Endothelial cell (in vitro differentiated cells): ENCODE results near the gene OR10J1. TPM values are rescaled to one million over a fixed set of nuclear protein-coding genes. Genes with fewer than 3 reads are reported as not detected.
"Not testable (repeated sequence)": the region's sequence is repeated elsewhere in the genome, so short reads cannot be mapped to it uniquely, and the experiment has no call there.

Source experiments
- DNase-seq: peaks from one replicate; pipeline ENCODE4 v3.0.0; 2021; ENCODE audit warnings: low spot score
- H3K27ac Mint-ChIP-seq: one replicate; pipeline ENCODE4 v1.8.0; 2021; ENCODE audit warnings: mixed read lengths, inconsistent platforms; ENCODE audit not compliant: unreplicated experiment
- H3K27me3 Mint-ChIP-seq: one replicate; pipeline ENCODE4 v1.8.0; 2021; ENCODE audit warnings: mild to moderate bottlenecking, moderate library complexity, mixed read lengths, inconsistent platforms; ENCODE audit not compliant: unreplicated experiment
- H3K36me3 Mint-ChIP-seq: one replicate; pipeline ENCODE4 v1.8.0; 2021; ENCODE audit warnings: mild to moderate bottlenecking, low read depth, mixed read lengths, inconsistent platforms; ENCODE audit not compliant: unreplicated experiment
- H3K4me1 Mint-ChIP-seq: one replicate; pipeline ENCODE4 v1.8.0; 2021; ENCODE audit warnings: mild to moderate bottlenecking, mixed read lengths, inconsistent platforms; ENCODE audit not compliant: unreplicated experiment
- H3K4me3 Mint-ChIP-seq: one replicate; pipeline ENCODE4 v1.8.0; 2021; ENCODE audit warnings: mild to moderate bottlenecking, mixed read lengths, inconsistent platforms; ENCODE audit not compliant: unreplicated experiment
- H3K9me3 Mint-ChIP-seq: one replicate; pipeline ENCODE4 v1.8.0; 2021; ENCODE audit warnings: mixed read lengths, inconsistent platforms; ENCODE audit not compliant: unreplicated experiment
- CTCF ChIP-seq: fragments of 200-600 bp; sonication (generic); IDR thresholded peaks from one replicate; pipeline ENCODE4 v1.5.0; 2021; ENCODE audit warnings: antibody characterized with exemption; ENCODE audit not compliant: unreplicated experiment
- total RNA-seq: library from RNA; stranded (reverse); fragmentation: NEBNext Ultra II Directional; extraction: Animal tissue kit (Norgen Biotek cat#: 25700); gene quantifications from one replicate; pipeline ENCODE4 v1.2.1, GENCODE V29; 2021; ENCODE audit not compliant: unreplicated experiment

Gene OR10J1
- total RNA-seq, 1 donor from 2014 or later: not detected

- Mint-ChIP-seq H3K27me3 (no peaks in the 10 kb centered on the region), H3K9me3 (no peaks in the 10 kb centered on the region), H3K27ac (no peak overlapping the region), H3K4me1 (no peaks in the 10 kb centered on the region), H3K4me3 (no peak overlapping the region), H3K36me3 (no peaks in the 10 kb centered on the region)
- TF ChIP-seq CTCF: no peak
- no peak for DNase-seq
Measured at GRCh38 chr1:159442428-159442827, 2.9 kb downstream of the OR10J1 start.

GRCh38 chr1:159443066-159443750 lies 3.7 kb downstream of the OR10J1 start:
- Mint-ChIP-seq H3K27me3 (no peaks in the 10 kb centered on the region), H3K9me3 (no peaks in the 10 kb centered on the region), H3K4me3 (no peak overlapping the region), H3K36me3 (no peaks in the 10 kb centered on the region), H3K4me1 (no peaks in the 10 kb centered on the region), H3K27ac (no peak overlapping the region)
- TF ChIP-seq CTCF: no peak
- DNase-seq: no peak

- Mint-ChIP-seq H3K27me3 (no peaks in the 10 kb centered on the region), H3K36me3 (no peaks in the 10 kb centered on the region), H3K4me1 (no peaks in the 10 kb centered on the region), H3K27ac (no peak overlapping the region), H3K4me3 (no peak overlapping the region), H3K9me3 (no peaks in the 10 kb centered on the region)
- no peak for DNase-seq
- no peak for TF ChIP-seq CTCF
Measured at GRCh38 chr1:159444511-159444910, 5.0 kb downstream of the OR10J1 start.

GRCh38 chr1:159448181-159448580 lies 8.7 kb downstream of the OR10J1 start:
- Mint-ChIP-seq H3K36me3 (no peaks in the 10 kb centered on the region), H3K27me3 (no peaks in the 10 kb centered on the region), H3K4me1 (no peaks in the 10 kb centered on the region), H3K9me3 (no peaks in the 10 kb centered on the region), H3K27ac (no peak overlapping the region), H3K4me3 (no peak overlapping the region)
- TF ChIP-seq CTCF: no peak
- no peak for DNase-seq

DNA sequence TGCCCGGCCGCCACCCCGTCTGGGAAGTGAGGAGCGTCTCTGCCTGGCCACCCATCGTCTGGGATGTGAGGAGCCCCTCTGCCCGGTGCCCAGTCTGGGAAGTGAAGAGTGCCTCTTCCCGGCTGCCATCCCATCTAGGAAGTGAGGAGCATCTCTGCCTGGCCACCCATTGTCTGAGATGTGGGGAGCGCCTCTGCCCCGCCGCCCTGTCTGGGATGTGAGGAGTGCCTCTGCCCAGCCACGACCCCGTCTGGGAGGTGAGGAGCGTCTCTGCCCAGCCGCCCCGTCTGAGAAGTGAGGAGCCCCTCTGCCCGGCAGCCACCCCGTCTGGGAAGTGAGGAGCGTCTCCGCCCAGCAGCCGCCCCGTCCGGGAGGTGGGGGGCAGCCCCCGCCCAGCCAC lies 10.1 kb downstream of the OR10J1 start:
- H3K4me3 Mint-ChIP-seq, DNase-seq, H3K9me3 Mint-ChIP-seq, H3K36me3 Mint-ChIP-seq, H3K27ac Mint-ChIP-seq, H3K4me1 Mint-ChIP-seq, H3K27me3 Mint-ChIP-seq: not testable (repeated sequence)
